HAP-1 (cell line): ENCODE data around the gene KRTAP4-3.
"Not testable (repeated sequence)": the region's sequence is repeated elsewhere in the genome, so short reads cannot be mapped to it uniquely, and the experiment has no call there.

Experiments used
- DNase-seq, 2 experiments: peaks; one replicate each; pipeline ENCODE4 v3.0.0-alpha.2; 2016 to 2020; ENCODE audit warnings: low spot score in 2 of 2
- H3K27me3 ChIP-seq: fragments of 250-450 bp; sonication (Bioruptor Pico); 2 replicates; pipeline ENCODE4 v1.5.1; 2020; ENCODE audit warnings: low read depth, mild to moderate bottlenecking, moderate library complexity
- H3K36me3 ChIP-seq: fragments of 250-450 bp; sonication (Bioruptor Pico); replicated peaks from 2 replicates; pipeline ENCODE4 v1.5.1; 2020; ENCODE audit warnings: mild to moderate bottlenecking
- H3K4me1 ChIP-seq: fragments of 250-450 bp; sonication (Bioruptor Pico); 2 replicates; pipeline ENCODE4 v1.5.1; 2020; ENCODE audit warnings: mild to moderate bottlenecking
- H3K4me3 ChIP-seq: fragments of 250-450 bp; sonication (Bioruptor Pico); 2 replicates; pipeline ENCODE4 v1.5.1; 2020; ENCODE audit warnings: mild to moderate bottlenecking, moderate library complexity
- H3K9me3 ChIP-seq: fragments of 250-450 bp; sonication (Bioruptor Pico); 2 replicates; pipeline ENCODE4 v1.5.1; 2020; ENCODE audit warnings: mild to moderate bottlenecking, moderate library complexity
- in situ Hi-C: fragments of 300-500 bp; cut with MboI; formaldehyde crosslinking; loops from 3 replicates; pipeline ENCODE4 v1.14.3; 2020; ENCODE audit warnings: low sequenced_read_pairs, inconsistent platforms, mixed read lengths

Gene KRTAP4-3

DNA sequence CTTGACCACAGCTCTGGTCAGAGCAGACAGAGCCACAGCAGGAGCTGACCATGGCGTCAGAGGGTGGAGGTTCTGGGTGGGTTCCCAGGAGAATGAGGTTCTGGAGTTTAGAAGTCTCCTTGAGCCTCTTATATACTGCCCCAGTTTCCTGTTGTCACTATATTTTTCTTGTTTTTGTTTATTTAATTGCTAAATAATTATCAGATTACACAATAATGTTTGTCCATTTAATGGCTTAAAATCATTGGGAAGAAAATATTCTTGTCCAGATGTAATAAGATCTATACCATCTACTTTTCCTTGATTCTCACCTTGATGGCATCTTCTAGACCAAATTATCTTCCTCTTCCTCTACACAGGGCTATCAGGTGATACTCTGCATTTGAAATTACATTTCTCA, at the start of gene KRTAP4-3:
TSS of gene KRTAP4-3 (minus strand) at position 101 of the 400 bp plus-strand sequence. CDS start at position 52, 49 bp downstream.
- Histone ChIP-seq H3K27me3 (no peaks in the 10 kb centered on the region), H3K36me3 (no peaks in the 10 kb centered on the region), H3K9me3 (no peaks in the 10 kb centered on the region), H3K4me1 (no peaks in the 10 kb centered on the region), H3K4me3 (no peak within 1 kb of the TSS)
- DNase-seq: no peak
- in situ Hi-C loops: no loop called here

- Histone ChIP-seq H3K9me3 (no peaks in the 10 kb centered on the region), H3K4me1 (no peaks in the 10 kb centered on the region), H3K4me3 (no peak overlapping the region), H3K27me3 (no peaks in the 10 kb centered on the region), H3K36me3 (no peaks in the 10 kb centered on the region)
- in situ Hi-C loops: no loop called here
- no peak for DNase-seq
Observed at GRCh38 chr17:41215681-41216080, 47.7 kb upstream of the KRTAP4-3 start.

DNA sequence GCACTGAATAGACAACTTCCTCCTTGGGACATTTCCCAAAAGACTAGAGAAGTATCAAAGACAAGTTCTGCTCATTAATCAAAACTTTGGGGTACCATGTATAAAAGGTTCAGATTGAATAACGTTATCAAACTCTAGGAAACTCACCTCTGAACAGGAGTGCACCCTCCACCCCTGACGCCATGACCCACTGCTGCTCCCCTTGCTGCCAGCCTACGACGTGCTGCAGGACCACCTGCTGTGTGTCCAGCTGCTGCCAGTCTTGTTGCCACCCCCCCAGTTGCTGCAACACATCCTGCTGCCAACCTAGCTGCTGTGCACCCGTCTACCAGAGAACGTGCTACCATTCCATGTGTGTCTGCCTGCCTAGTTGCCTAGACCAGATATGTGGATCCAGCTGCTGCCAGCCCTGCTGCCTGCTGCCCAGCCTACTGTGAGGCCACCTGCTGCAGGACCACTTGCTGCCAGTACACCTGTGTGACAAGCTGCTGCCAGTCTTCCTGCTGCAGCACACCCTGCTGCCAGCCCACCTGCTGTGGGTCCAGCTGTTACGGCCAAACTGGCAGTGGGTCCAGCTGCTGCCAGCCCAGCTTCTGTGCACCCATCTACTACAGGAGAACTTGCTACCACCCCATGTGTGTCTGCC, 44.6 kb upstream of the KRTAP4-3 start:
- Histone ChIP-seq H3K9me3 (no peaks in the 10 kb centered on the region), H3K27me3 (no peaks in the 10 kb centered on the region), H3K4me3 (no peak overlapping the region), H3K4me1 (no peaks in the 10 kb centered on the region), H3K36me3 (no peaks in the 10 kb centered on the region)
- no peak for DNase-seq
- in situ Hi-C loops: no loop called here

GRCh38 chr17:41211845-41212466, 43.9 kb upstream of the KRTAP4-3 start:
- in situ Hi-C loops: no loop called here
- Histone ChIP-seq H3K4me3 (no peak overlapping the region), H3K4me1 (no peaks in the 10 kb centered on the region), H3K36me3 (no peaks in the 10 kb centered on the region), H3K27me3 (no peaks in the 10 kb centered on the region), H3K9me3 (no peaks in the 10 kb centered on the region)
- no peak for DNase-seq

GRCh38 chr17:41199421-41200078, 31.5 kb upstream of the KRTAP4-3 start:
- Histone ChIP-seq H3K4me1 (no peaks in the 10 kb centered on the region), H3K4me3 (no peak overlapping the region), H3K9me3 (no peaks in the 10 kb centered on the region), H3K27me3 (no peaks in the 10 kb centered on the region), H3K36me3 (no peaks in the 10 kb centered on the region)
- DNase-seq: no peak
- in situ Hi-C loops: no loop called here

GRCh38 chr17:41196068-41196467, 28.0 kb upstream of the KRTAP4-3 start:
- DNase-seq: no peak
- in situ Hi-C loops: no loop called here
- no peak overlapping the region for H3K4me3 ChIP-seq

DNA sequence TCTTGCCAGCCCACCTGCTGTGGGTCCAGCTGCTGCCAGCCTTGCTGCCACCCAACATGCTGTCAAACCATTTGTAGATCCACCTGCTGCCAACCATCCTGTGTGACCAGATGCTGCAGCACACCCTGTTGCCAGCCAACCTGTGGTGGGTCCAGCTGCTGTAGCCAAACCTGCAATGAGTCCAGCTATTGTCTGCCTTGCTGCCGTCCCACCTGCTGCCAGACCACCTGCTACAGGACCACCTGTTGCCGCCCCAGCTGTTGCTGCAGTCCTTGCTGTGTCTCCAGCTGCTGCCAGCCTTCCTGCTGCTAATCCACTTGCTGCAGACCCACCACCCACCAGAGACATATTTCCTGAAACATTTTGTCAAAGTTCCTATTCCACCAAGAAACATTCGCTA, 22.3 kb upstream of the KRTAP4-3 start:
- no peaks in the 10 kb centered on the region for H3K9me3 ChIP-seq
- in situ Hi-C loops: no loop called here
- H3K27me3 ChIP-seq: peaks cover 5% of the 10 kb centered on the region
- no peaks in the 10 kb centered on the region for H3K4me1 ChIP-seq
- DNase-seq: no peak
- no peak overlapping the region for H3K4me3 ChIP-seq
- no peaks in the 10 kb centered on the region for H3K36me3 ChIP-seq

More at GRCh38 chr17:41196068-41196467, 28.0 kb upstream of the KRTAP4-3 start:
- no peaks in the 10 kb centered on the region for H3K4me1 ChIP-seq
- no peaks in the 10 kb centered on the region for H3K9me3 ChIP-seq
- no peaks in the 10 kb centered on the region for H3K27me3 ChIP-seq
- no peaks in the 10 kb centered on the region for H3K36me3 ChIP-seq

DNA sequence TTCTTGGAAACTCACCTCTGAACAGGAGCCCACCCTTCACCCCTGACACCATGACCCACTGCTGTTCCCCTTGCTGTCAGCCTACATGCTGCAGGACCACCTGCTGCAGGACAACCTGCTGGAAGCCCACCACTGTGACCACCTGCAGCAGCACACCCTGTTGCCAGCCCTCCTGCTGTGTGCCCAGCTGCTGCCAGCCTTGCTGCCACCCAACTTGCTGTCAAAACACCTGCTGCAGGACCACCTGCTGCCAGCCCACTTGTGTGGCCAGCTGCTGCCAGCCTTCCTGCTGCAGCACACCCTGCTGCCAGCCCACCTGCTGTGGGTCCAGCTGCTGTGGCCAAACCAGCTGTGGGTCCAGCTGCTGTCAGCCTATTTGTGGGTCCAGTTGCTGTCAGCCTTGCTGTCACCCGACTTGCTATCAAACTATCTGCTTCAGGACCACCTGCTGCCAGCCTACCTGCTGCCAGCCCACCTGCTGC, 21.9 kb upstream of the KRTAP4-3 start, which contains the start of gene KRTAP9-1:
TSS of gene KRTAP9-1 (plus strand) at position 51 of the 482 bp plus-strand sequence. CDS start at position 51, 0 bp downstream.
- H3K9me3 ChIP-seq, H3K36me3 ChIP-seq, H3K4me1 ChIP-seq, in situ Hi-C loops, H3K27me3 ChIP-seq, DNase-seq, H3K4me3 ChIP-seq: not testable (repeated sequence)

DNA sequence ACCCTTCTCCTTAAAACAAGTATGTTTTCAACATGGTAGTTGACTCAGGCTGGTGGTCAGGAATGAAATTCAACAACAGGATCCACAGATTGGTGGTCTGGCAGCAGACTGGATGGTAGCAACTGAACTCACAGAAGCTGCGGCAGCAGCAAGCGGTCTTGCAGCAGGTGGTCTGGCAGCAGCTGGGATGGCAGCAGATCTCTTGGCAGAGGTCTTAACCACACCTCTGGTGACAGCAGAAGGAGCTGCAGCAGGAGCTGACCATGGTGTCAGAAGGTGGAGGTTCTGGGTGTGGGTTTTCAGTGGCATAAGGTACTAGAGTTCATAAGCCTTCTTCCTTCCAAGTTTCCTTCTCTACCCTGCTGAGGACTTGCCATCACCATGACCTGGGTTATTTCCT, 18.9 kb upstream of the KRTAP4-3 start:
- in situ Hi-C loops: no loop called here
- no peaks in the 10 kb centered on the region for H3K36me3 ChIP-seq
- H3K9me3 ChIP-seq: no peaks in the 10 kb centered on the region
- no peak overlapping the region for H3K4me3 ChIP-seq
- DNase-seq: no peak
- peaks cover 5% of the 10 kb centered on the region for H3K27me3 ChIP-seq
- H3K4me1 ChIP-seq: no peaks in the 10 kb centered on the region

GRCh38 chr17:41185001-41185400, 17.0 kb upstream of the KRTAP4-3 start:
- in situ Hi-C loops: no loop called here
- Histone ChIP-seq H3K36me3 (no peaks in the 10 kb centered on the region), H3K27me3 (peaks cover 5% of the 10 kb centered on the region), H3K4me1 (no peaks in the 10 kb centered on the region), H3K9me3 (no peaks in the 10 kb centered on the region), H3K4me3 (no peak overlapping the region)
- DNase-seq: no peak

- H3K36me3 ChIP-seq: no peaks in the 10 kb centered on the region
- H3K4me1 ChIP-seq: no peaks in the 10 kb centered on the region
- DNase-seq: no peak
- in situ Hi-C loops: no loop called here
- no peak within 1 kb of the TSS for H3K4me3 ChIP-seq
- peaks cover 5% of the 10 kb centered on the region for H3K27me3 ChIP-seq
- no peaks in the 10 kb centered on the region for H3K9me3 ChIP-seq
Observed at GRCh38 chr17:41184480-41184961, 16.5 kb upstream of the KRTAP4-3 start, which contains the start of gene KRTAP4-1. KRTAP4-1 (minus strand) TSS chr17:41184911; CDS start chr17:41184854, 57 bp downstream.

DNA sequence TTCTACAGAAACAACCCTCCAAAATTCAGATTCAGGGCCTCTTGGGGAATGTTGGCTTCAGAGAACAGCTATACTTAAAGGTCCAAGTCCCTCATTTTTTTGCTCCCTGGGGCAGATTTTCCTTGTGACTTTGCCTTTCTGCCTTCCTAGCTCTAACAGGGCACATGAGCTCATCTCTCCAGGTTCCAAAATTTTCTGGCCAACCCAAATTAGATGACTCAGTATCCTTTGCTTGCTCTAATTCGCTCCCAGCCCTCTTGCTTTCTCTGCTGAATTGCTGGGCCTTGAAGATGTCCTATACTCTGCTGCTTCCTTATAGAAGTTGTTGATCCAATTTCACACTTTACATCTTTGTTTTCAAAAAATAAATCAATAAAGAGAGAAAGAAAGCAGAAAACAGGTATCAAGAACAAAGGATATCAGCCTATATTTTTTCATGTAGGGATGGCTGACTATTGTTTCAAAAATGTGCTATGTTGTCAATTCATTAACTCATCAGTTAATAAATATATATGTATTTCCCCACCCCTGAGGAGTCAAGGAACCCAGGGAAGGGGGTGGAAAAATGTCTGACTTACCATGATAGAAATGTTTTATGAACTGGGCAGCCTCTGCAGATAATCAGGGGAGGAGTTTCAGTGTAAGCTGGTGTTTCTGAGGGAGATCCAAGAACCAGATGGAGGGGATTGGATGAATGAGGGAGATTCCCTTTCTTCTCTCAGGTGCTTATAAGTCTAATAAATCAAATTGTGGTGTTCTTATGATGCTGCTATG, 11.0 kb upstream of the KRTAP4-3 start:
- Histone ChIP-seq H3K4me1 (no peaks in the 10 kb centered on the region), H3K27me3 (peaks cover 5% of the 10 kb centered on the region; the same call in 1 of the 2 replicates), H3K36me3 (no peaks in the 10 kb centered on the region), H3K9me3 (no peaks in the 10 kb centered on the region), H3K4me3 (no peak overlapping the region)
- DNase-seq: no peak
- in situ Hi-C loops: no loop called here

DNA sequence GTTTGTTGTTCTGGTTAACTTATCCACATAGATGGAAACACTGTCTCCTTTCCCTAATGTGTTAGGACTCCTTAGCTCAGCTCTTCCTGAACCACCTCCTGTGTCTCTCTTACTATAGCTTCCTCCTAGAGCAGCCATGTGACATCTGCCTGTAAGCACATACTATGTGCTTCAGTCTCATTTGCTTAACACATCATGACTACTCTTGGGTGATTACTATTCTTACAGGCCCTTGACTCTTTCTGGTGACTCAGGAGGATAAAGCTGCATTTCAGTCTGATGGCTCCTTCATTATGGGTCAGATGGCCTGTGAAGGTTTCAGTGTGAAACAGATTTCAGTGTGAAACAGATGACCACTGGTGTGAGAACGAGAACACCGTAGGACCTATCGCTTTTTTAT, 10.3 kb upstream of the KRTAP4-3 start:
- Histone ChIP-seq H3K36me3 (no peaks in the 10 kb centered on the region), H3K4me3 (no peak overlapping the region), H3K9me3 (no peaks in the 10 kb centered on the region), H3K27me3 (peaks cover 5% of the 10 kb centered on the region; the same call in 1 of the 2 replicates), H3K4me1 (no peaks in the 10 kb centered on the region)
- DNase-seq: no peak
- in situ Hi-C loops: no loop called here
